Spinal cord (tissue), 10 donors: Measurements from ENCODE around the gene PTPRK. TPM values are rescaled to one million over a fixed set of nuclear protein-coding genes. Genes with fewer than 3 reads are reported as not detected.

Experiments used
- DNase-seq, 6 donors: peaks; one replicate each; pipeline versions ENCODE4 v3.0.0 to v3.0.0-alpha.2; 2013 to 2015; ENCODE audit warnings: low spot score in 6 of 6, low read depth in 4 of 6
- H3K27ac ChIP-seq: one replicate; pipeline ENCODE4 v1.5.1; 2013; ENCODE audit warnings: low read depth, low read length, control low read depth
- H3K27me3 ChIP-seq: one replicate; pipeline ENCODE4 v1.6.1; 2013; ENCODE audit warnings: low read length; ENCODE audit not compliant: control insufficient read depth, insufficient read depth
- H3K36me3 ChIP-seq: one replicate; pipeline ENCODE4 v1.6.1; 2013; ENCODE audit warnings: low read length; ENCODE audit not compliant: control insufficient read depth, insufficient read depth
- H3K4me1 ChIP-seq: one replicate; pipeline ENCODE4 v1.6.1; 2013; ENCODE audit warnings: low read length; ENCODE audit not compliant: control insufficient read depth, insufficient read depth
- H3K4me3 ChIP-seq: one replicate; pipeline ENCODE4 v1.5.1; 2013; ENCODE audit warnings: low read depth, low read length, control low read depth
- H3K9me3 ChIP-seq: one replicate; pipeline ENCODE4 v1.6.1; 2013; ENCODE audit warnings: low read length; ENCODE audit not compliant: control insufficient read depth, insufficient read depth
- WGBS: methylation state at CpG from one replicate; pipeline ENCODE4 v1.1.5; 2013; ENCODE audit warnings: missing lambda C conversion rate; ENCODE audit not compliant: insufficient coverage; 5-methylcytosine and 5-hydroxymethylcytosine counted together
- polyA plus RNA-seq, 2 donors: library from polyadenylated mRNA; unstranded; fragments of 120-200 nt; gene quantifications; one replicate each; pipeline ENCODE4 v1.2.1, GENCODE V29; 2013; ENCODE audit not compliant: insufficient read length in 2 of 2
- total RNA-seq, 2 donors: library from RNA; depleted of rRNA in 1 of 2; stranded (reverse); fragments of 120-200 nt in 1 of 2; fragments of >200 nt in 1 of 2; gene quantifications; one replicate each; pipeline versions ENCODE4 v1.2.3 to v1.2.4, GENCODE V29; 2013 to 2014
- donor health status: healthy.

The PTPRK gene
- total and polyA plus RNA-seq, 4 donors = 28.4 to 63.4 (median 34.1) TPM

DNA sequence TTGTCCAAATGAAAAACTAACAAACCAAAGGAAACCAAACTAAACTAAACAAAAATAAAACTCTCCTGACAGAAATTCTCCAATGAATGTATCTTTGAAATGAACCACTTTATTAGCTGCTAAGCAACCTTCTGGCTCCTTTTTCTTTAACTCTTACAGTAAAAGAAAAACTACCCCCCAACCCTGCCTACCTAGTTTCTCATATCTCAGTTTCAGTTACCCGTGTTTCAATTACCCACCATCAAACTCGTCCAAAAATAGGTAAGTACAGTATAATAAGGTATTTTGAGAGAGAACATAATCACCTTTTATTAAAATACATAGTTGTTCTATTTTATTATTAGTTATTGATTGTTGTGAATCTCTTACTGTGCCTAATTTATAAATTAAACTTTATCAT, 442.1 kb downstream of the PTPRK start:
- no peak for DNase-seq
- Histone ChIP-seq H3K4me1 (no peaks in the 10 kb centered on the region), H3K27ac (no peak overlapping the region), H3K9me3 (no peaks in the 10 kb centered on the region), H3K36me3 (no peaks in the 10 kb centered on the region), H3K4me3 (no peak overlapping the region), H3K27me3 (no peaks in the 10 kb centered on the region)
- no CpG with 5 or more reads among the region's 2 CpGs for WGBS

DNA sequence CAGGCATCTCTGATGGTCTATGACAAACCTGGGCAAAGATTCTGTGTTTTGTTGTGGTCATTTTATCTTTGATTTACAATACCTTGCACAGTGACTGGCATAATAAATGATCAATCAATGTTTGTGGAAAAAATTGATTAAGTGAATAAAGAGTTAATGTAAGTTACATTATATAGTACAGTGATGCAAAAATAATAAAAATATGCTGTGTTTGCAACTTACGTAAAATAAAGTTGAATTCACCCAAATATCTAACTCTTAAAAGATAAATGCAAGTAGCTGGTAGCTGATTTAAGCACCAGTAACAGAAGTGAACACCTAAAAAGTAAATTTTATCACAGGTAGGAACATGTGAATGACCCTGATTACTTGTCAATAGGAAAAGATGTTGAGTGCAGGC, 443.6 kb downstream of the PTPRK start:
- WGBS = no CpG with 5 or more reads among the region's 1 CpG

DNA sequence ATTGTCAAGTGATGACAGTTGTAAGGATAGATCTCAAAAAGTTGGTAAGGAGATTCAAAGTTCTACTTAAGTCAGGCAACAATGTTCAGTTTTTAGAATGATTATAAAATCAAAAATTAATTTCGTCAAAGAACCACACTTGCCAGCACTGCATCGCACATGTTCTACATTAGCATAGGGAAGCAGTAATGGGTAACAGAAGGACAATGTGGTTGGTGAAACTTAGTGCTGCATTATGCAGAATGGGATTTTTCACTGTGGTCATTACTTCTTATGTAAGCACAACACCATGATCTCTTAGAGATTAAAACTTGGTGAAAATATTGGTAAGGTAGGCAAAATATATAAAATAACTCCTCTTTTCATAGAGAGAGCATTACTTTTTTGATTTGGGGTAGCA, 445.8 kb downstream of the PTPRK start:
- Histone ChIP-seq H3K4me1 (no peaks in the 10 kb centered on the region), H3K4me3 (no peak overlapping the region), H3K27ac (no peak overlapping the region), H3K9me3 (no peaks in the 10 kb centered on the region), H3K36me3 (no peaks in the 10 kb centered on the region), H3K27me3 (no peaks in the 10 kb centered on the region)
- DNase-seq = no peak
- WGBS = no CpG with 5 or more reads among the region's 2 CpGs

More for the DNA sequence above, 443.6 kb downstream of the PTPRK start:
- no peak overlapping the region for H3K4me3 ChIP-seq
- H3K36me3 ChIP-seq = no peaks in the 10 kb centered on the region
- H3K27me3 ChIP-seq = no peaks in the 10 kb centered on the region
- DNase-seq = no peak
- no peak overlapping the region for H3K27ac ChIP-seq
- no peaks in the 10 kb centered on the region for H3K4me1 ChIP-seq
- H3K9me3 ChIP-seq = no peaks in the 10 kb centered on the region

DNA sequence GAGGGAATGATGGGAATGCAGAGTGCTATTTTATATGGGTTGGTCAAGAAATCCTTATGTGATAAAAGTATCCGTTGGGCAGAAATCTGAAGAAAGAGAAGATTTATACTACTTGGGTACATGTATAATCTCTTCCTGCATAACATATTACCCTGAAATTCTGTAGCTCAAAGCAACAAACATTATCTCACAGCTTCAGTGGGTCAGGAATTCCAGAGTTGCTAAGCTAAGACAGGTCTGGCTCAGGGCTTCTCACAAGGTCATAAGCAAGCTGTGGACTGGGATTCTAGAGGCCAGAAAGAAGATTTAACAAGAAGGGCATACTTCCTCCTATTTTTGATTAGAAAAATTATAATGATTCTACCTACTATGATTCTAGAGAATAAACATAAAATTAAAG, 447.0 kb downstream of the PTPRK start:
- Histone ChIP-seq H3K36me3 (no peaks in the 10 kb centered on the region), H3K9me3 (no peaks in the 10 kb centered on the region), H3K27ac (no peak overlapping the region), H3K4me3 (no peak overlapping the region), H3K27me3 (no peaks in the 10 kb centered on the region), H3K4me1 (no peaks in the 10 kb centered on the region)
- no peak for DNase-seq
- no CpG with 5 or more reads among the region's 1 CpG for WGBS

DNA sequence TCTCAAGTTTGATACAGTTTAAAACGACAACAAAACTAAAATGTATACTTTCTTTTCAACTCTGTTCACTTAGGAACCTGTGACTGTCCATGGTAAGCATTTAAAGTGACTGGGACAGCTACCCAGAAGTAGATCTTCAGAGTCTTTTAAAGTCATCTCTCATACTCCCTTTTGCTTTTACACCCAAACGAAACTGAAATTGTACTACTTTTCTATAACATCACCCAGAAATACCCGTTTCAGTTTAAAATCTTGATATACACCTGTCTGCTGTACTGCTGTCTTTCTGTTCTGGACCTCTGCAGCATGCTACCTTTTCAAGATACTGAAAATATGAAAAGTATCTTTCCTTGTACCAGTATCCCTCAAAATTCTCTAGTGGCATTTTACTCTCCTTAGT, 449.2 kb downstream of the PTPRK start:
- Histone ChIP-seq H3K27me3 (no peaks in the 10 kb centered on the region), H3K27ac (no peak overlapping the region), H3K4me3 (no peak overlapping the region), H3K4me1 (peaks cover 6% of the 10 kb centered on the region), H3K36me3 (no peaks in the 10 kb centered on the region), H3K9me3 (no peaks in the 10 kb centered on the region)
- DNase-seq = no peak
- 94% methylated on average over 2 of the region's 3 CpGs for WGBS

DNA sequence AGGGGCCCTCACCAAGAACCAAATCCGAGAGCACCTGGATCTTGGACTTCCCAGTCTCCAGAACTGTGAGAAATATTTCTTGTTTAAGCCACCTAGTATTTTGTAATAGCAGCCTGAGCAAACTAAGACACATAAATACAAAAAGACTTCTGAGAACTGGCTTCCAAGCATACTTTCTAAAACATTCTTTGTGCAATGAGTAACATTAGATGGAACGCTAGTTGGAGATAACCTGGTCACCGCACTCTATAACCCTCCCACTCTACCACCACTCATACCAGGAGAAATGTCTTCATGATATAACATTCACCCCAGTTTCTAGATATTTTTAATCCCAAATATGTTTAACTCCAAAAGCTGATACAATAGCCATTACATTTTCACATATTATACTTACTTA, 450.0 kb downstream of the PTPRK start:
- no peaks in the 10 kb centered on the region for H3K27me3 ChIP-seq
- WGBS = 100% methylated on average over 1 of the region's 3 CpGs
- no peak overlapping the region for H3K4me3 ChIP-seq
- H3K27ac ChIP-seq = no peak overlapping the region
- H3K4me1 ChIP-seq = peaks cover 6% of the 10 kb centered on the region
- no peaks in the 10 kb centered on the region for H3K36me3 ChIP-seq
- no peak for DNase-seq
- no peaks in the 10 kb centered on the region for H3K9me3 ChIP-seq

DNA sequence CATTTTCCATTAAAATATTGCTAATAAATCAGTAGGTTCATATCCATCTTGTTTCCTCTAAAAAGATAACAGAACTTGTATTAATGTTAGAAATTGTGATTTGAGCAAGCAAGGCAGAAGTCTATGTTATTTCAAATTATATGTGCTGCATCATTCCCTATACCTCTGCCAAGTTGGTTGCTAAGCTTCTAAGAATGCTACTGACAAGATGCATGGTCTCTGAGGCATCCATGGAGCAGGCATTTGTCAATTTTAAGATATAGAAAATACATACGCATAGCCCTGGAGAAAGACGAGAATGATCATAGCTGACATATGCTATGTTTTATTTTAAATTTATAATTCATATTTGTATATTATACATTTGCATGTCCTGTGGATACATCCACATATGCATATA, 451.2 kb downstream of the PTPRK start:
- WGBS = no CpG with 5 or more reads among the region's 2 CpGs
- Histone ChIP-seq H3K27ac (no peak overlapping the region), H3K9me3 (no peaks in the 10 kb centered on the region), H3K27me3 (no peaks in the 10 kb centered on the region), H3K4me3 (no peak overlapping the region), H3K36me3 (no peaks in the 10 kb centered on the region), H3K4me1 (peaks cover 6% of the 10 kb centered on the region)
- peak in 2 of 6 donors; percentile 25 to 54 for DNase-seq

DNA sequence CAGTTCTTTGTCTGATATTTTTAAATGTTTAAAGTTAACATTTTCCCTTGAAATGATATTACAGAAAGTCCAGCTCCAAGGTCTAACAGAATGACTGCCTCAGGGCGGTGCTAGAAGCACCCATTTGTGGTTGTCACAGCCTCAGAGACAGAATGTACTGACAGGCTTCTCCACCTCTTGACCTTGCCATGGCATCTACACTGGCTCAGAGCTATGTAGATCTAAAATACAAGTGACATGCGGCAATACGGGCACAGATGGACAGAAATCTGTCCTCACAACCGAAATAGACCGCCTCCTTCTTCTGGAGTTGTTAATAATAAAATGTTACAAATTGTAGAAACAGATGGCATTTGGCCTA, 452.3 kb downstream of the PTPRK start:
- peak in 1 of 6 donors; percentile 5 for DNase-seq
- Histone ChIP-seq H3K4me3 (no peak overlapping the region), H3K27me3 (no peaks in the 10 kb centered on the region), H3K36me3 (no peaks in the 10 kb centered on the region), H3K9me3 (no peaks in the 10 kb centered on the region), H3K4me1 (peaks cover 6% of the 10 kb centered on the region), H3K27ac (no peak overlapping the region)
- WGBS = 78% methylated on average over 1 of the region's 5 CpGs

DNA sequence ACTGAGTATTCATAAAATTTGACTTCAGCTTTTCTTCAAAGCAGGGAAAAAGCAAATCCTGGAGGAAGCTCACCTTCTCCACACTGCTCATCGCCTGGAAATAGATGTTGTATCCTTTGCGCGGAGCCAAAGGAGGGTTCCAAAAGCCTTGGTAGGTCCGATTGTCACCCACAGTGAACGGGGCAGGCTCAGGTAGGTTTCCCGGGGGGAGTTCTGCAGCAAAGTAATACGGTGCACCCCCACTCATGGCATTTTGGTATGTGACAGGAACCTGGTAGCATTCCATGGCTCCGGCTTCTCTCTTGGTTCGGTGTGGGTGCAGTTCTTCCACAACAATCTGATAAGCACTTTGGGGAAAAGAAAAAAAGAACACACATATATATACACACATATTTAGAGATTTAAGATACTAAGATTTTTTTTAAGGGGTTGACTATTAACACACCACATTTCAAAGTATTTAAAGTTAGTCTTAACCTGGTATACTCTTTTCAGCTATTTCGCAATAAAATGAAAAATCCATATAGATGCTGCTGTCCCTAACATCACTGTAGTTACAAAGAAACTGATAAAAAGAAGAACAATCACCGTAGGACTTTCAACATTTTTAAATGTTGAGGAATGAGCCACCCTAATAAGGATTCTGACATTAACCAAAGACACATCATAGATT, 452.8 kb downstream of the PTPRK start:
- H3K9me3 ChIP-seq = no peaks in the 10 kb centered on the region
- no peaks in the 10 kb centered on the region for H3K27me3 ChIP-seq
- 88% methylated on average over 7 of the region's 11 CpGs for WGBS
- no peak for DNase-seq
- peaks cover 6% of the 10 kb centered on the region for H3K4me1 ChIP-seq
- no peak overlapping the region for H3K4me3 ChIP-seq
- H3K27ac ChIP-seq = peak overlapping the region; percentile 40
- H3K36me3 ChIP-seq = no peaks in the 10 kb centered on the region

DNA sequence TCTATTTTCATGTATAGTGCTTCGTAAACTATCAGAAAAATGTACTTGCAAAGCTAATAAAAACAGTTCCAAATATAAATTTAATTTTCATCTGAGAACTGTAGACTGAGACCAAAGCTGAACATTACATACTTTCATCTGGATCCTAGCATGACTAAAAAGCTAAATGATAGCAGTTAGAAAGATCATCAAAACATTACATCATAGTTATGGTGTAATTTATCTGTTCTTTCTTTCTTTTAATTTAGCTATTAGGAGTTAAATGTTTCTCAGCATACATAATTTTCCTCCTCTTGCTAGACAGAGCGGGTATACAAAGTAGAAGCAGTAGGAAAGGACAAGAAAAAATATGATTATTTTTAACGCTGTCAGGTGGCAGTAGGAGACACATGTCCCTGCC, 455.3 kb downstream of the PTPRK start:
- no peaks in the 10 kb centered on the region for H3K36me3 ChIP-seq
- H3K27me3 ChIP-seq = no peaks in the 10 kb centered on the region
- DNase-seq = peak in 1 of 6 donors; percentile 7
- WGBS = 100% methylated on average over 1 of the region's 3 CpGs
- H3K9me3 ChIP-seq = no peaks in the 10 kb centered on the region
- no peak overlapping the region for H3K4me3 ChIP-seq
- no peak overlapping the region for H3K27ac ChIP-seq
- peaks cover 6% of the 10 kb centered on the region for H3K4me1 ChIP-seq
